Astrocyte (in vitro differentiated cells and primary cell): ENCODE results near the gene OR51A7. TPM values are rescaled to one million over a fixed set of nuclear protein-coding genes. Genes with fewer than 3 reads are reported as not detected.

ENCODE experiments used
- DNase-seq: peaks from one replicate; pipeline ENCODE4 v3.0.0-alpha.2; 2010; ENCODE audit warnings: low read depth
- FAIRE-seq: peaks from 2 replicates; lab custom pipeline; 2011; peaks lifted over from hg19 to GRCh38; lab: Jason Lieb, UNC
- H2AFZ ChIP-seq: 2 replicates; pipeline ENCODE4 v1.6.0; 2012; ENCODE audit warnings: low read depth, low read length, inconsistent platforms
- H3K27ac ChIP-seq: 2 replicates; pipeline ENCODE4 v1.5.1; 2011; ENCODE audit warnings: low read depth, low read length, inconsistent platforms
- H3K27me3 ChIP-seq: 2 replicates; pipeline ENCODE4 v1.6.0; 2011; ENCODE audit warnings: low read length, inconsistent platforms; ENCODE audit not compliant: insufficient read depth
- H3K36me3 ChIP-seq: 2 replicates; pipeline ENCODE4 v1.5.1; 2011; ENCODE audit warnings: low read length, inconsistent platforms; ENCODE audit not compliant: insufficient read depth
- H3K4me1 ChIP-seq: 2 replicates; pipeline ENCODE4 v1.5.1; 2011; ENCODE audit warnings: low read length, inconsistent platforms; ENCODE audit not compliant: insufficient read depth
- H3K4me2 ChIP-seq: 2 replicates; pipeline ENCODE4 v1.6.0; 2012; ENCODE audit warnings: low read length, inconsistent platforms
- H3K4me3 ChIP-seq: 2 replicates; pipeline ENCODE4 v1.5.1; 2011; ENCODE audit warnings: low read depth, mild to moderate bottlenecking, low read length, inconsistent platforms; ENCODE audit not compliant: insufficient read depth
- H3K79me2 ChIP-seq: 2 replicates; pipeline ENCODE4 v1.6.0; 2012; ENCODE audit warnings: mild to moderate bottlenecking, low read length, inconsistent platforms; ENCODE audit not compliant: insufficient read depth
- H3K9ac ChIP-seq: 2 replicates; pipeline ENCODE4 v1.6.0; 2012; ENCODE audit warnings: mild to moderate bottlenecking, low read length, inconsistent platforms
- H3K9me3 ChIP-seq: 2 replicates; pipeline ENCODE4 v1.5.1; 2012; ENCODE audit warnings: low read depth, mild to moderate bottlenecking, low read length, inconsistent platforms; ENCODE audit not compliant: insufficient read depth
- H4K20me1 ChIP-seq: 2 replicates; pipeline ENCODE4 v1.6.0; 2012; ENCODE audit warnings: low read length, inconsistent platforms; ENCODE audit not compliant: insufficient read depth
- H3K27ac Mint-ChIP-seq: one replicate; pipeline ENCODE4 v1.8.0; 2021; ENCODE audit warnings: mild to moderate bottlenecking, mixed read lengths; ENCODE audit not compliant: unreplicated experiment
- H3K27me3 Mint-ChIP-seq: one replicate; pipeline ENCODE4 v1.8.0; 2021; ENCODE audit warnings: low read depth, mixed read lengths; ENCODE audit not compliant: unreplicated experiment
- H3K36me3 Mint-ChIP-seq: one replicate; pipeline ENCODE4 v1.8.0; 2021; ENCODE audit warnings: low read depth, mixed read lengths; ENCODE audit not compliant: unreplicated experiment
- H3K4me1 Mint-ChIP-seq: one replicate; pipeline ENCODE4 v1.8.0; 2021; ENCODE audit warnings: low read depth, mixed read lengths; ENCODE audit not compliant: unreplicated experiment
- H3K4me3 Mint-ChIP-seq: one replicate; pipeline ENCODE4 v1.8.0; 2021; ENCODE audit warnings: mild to moderate bottlenecking, moderate library complexity, mixed read lengths; ENCODE audit not compliant: unreplicated experiment
- H3K9me3 Mint-ChIP-seq: one replicate; pipeline ENCODE4 v1.8.0; 2021; ENCODE audit warnings: mild to moderate bottlenecking, mixed read lengths; ENCODE audit not compliant: unreplicated experiment
- CTCF ChIP-seq: IDR thresholded peaks from 2 replicates; pipeline ENCODE4 v1.5.1; 2011; ENCODE audit warnings: low read depth, mild to moderate bottlenecking, inconsistent platforms, low read length, moderate library complexity; ENCODE audit not compliant: insufficient read depth
- EZH2 ChIP-seq: IDR thresholded peaks from 2 replicates; pipeline ENCODE4 v1.6.1; 2012; ENCODE audit warnings: mild to moderate bottlenecking, low read length, inconsistent platforms; ENCODE audit not compliant: insufficient read depth
- total RNA-seq: library from RNA; stranded (reverse); gene quantifications from 2 replicates; pipeline ENCODE4 v1.2.1, GENCODE V29; 2021

Gene OR51A7
- total RNA-seq, 1 donor from 2014 or later: not detected

- TF ChIP-seq CTCF (peak; percentile 39), EZH2 (no peak)
- no peak overlapping the region for H2AFZ ChIP-seq
- no peaks in the 10 kb centered on the region for H3K36me3 ChIP-seq
- DNase-seq: peak; percentile 93
- no peaks in the 10 kb centered on the region for H4K20me1 ChIP-seq
- no peaks in the 10 kb centered on the region for H3K79me2 ChIP-seq
- H3K4me1 ChIP-seq: no peaks in the 10 kb centered on the region
- no peak overlapping the region for H3K9ac ChIP-seq
- Mint-ChIP-seq H3K27ac (no peak overlapping the region), H3K4me3 (no peak overlapping the region), H3K4me1 (peaks cover 6% of the 10 kb centered on the region), H3K36me3 (no peaks in the 10 kb centered on the region), H3K9me3 (no peaks in the 10 kb centered on the region), H3K27me3 (no peaks in the 10 kb centered on the region)
- no peak overlapping the region for H3K27ac ChIP-seq
- H3K4me3 ChIP-seq: no peak overlapping the region
- no peaks in the 10 kb centered on the region for H3K9me3 ChIP-seq
- FAIRE-seq: peak; percentile 94
- H3K4me2 ChIP-seq: no peak overlapping the region
- no peaks in the 10 kb centered on the region for H3K27me3 ChIP-seq
Observed at GRCh38 chr11:4891996-4892640, 11.5 kb upstream of the OR51A7 start.

- no peak overlapping the region for H3K4me3 ChIP-seq
- Mint-ChIP-seq H3K4me1 (peaks cover 11% of the 10 kb centered on the region), H3K4me3 (no peak overlapping the region), H3K27me3 (peaks cover 2% of the 10 kb centered on the region), H3K9me3 (no peaks in the 10 kb centered on the region), H3K27ac (peak overlapping the region; percentile 9), H3K36me3 (no peaks in the 10 kb centered on the region)
- no peak for TF ChIP-seq CTCF
- H3K4me1 ChIP-seq: no peaks in the 10 kb centered on the region
- H3K9me3 ChIP-seq: no peaks in the 10 kb centered on the region
- no peak for FAIRE-seq
- no peak overlapping the region for H3K27ac ChIP-seq
- H3K9ac ChIP-seq: no peak overlapping the region
- no peak for DNase-seq
- no peaks in the 10 kb centered on the region for H3K79me2 ChIP-seq
- no peaks in the 10 kb centered on the region for H4K20me1 ChIP-seq
- H3K4me2 ChIP-seq: no peak overlapping the region
- no peaks in the 10 kb centered on the region for H3K27me3 ChIP-seq
- no peak overlapping the region for H2AFZ ChIP-seq
- H3K36me3 ChIP-seq: no peaks in the 10 kb centered on the region
Observed at GRCh38 chr11:4916581-4916980, 13.0 kb downstream of the OR51A7 start.

GRCh38 chr11:4919250-4919649 lies 15.7 kb downstream of the OR51A7 start, which contains the start of gene OR51G2:
OR51G2 (minus strand) TSS chr11:4919350; CDS start chr11:4915663, 3,687 bp downstream.
- H3K36me3 Mint-ChIP-seq: no peaks in the 10 kb centered on the region
- FAIRE-seq: no peak
- no peak within 1 kb of the TSS for H2AFZ ChIP-seq
- no peak within 1 kb of the TSS for H3K27ac ChIP-seq
- no peak for DNase-seq
- H3K4me1 ChIP-seq: no peaks in the 10 kb centered on the region
- no peak within 1 kb of the TSS for H3K4me2 ChIP-seq
- no peaks in the 10 kb centered on the region for H3K36me3 ChIP-seq
- H3K27ac Mint-ChIP-seq: no peak within 1 kb of the TSS
- H3K9me3 Mint-ChIP-seq: no peaks in the 10 kb centered on the region
- peaks cover 11% of the 10 kb centered on the region for H3K4me1 Mint-ChIP-seq
- no peak within 1 kb of the TSS for H3K9ac ChIP-seq
- no peaks in the 10 kb centered on the region for H4K20me1 ChIP-seq
- no peak for TF ChIP-seq CTCF
- no peak for TF ChIP-seq EZH2
- H3K9me3 ChIP-seq: no peaks in the 10 kb centered on the region
- H3K79me2 ChIP-seq: no peaks in the 10 kb centered on the region
- no peak within 1 kb of the TSS for H3K4me3 Mint-ChIP-seq
- H3K27me3 ChIP-seq: no peaks in the 10 kb centered on the region
- H3K27me3 Mint-ChIP-seq: peaks cover 8% of the 10 kb centered on the region
- no peak within 1 kb of the TSS for H3K4me3 ChIP-seq
